HEK293 (cell line): ENCODE results near the gene TARS3.

Experiments
- ATF2 ChIP-seq: fragments of 450-650 bp; formaldehyde crosslinking; IDR thresholded peaks from 2 replicates; pipeline ENCODE4 v1.5.1; 2016; ENCODE audit warnings: missing biosample characterization, missing genetic modification characterization, low read depth
- REST ChIP-seq: fragments of 450-650 bp; formaldehyde crosslinking; IDR thresholded peaks from 2 replicates; pipeline ENCODE4 v1.5.1; 2016; ENCODE audit warnings: missing biosample characterization, missing genetic modification characterization
- SCRT2 ChIP-seq: fragments of 450-650 bp; formaldehyde crosslinking; IDR thresholded peaks from 2 replicates; pipeline ENCODE4 v1.5.1; 2016; ENCODE audit warnings: missing biosample characterization, missing genetic modification characterization
- SETDB1 ChIP-seq: IDR thresholded peaks from one replicate; pipeline ENCODE4 v1.6.1; 2017; ENCODE audit warnings: mild to moderate bottlenecking, low read length, moderate library complexity, mixed read lengths; ENCODE audit not compliant: insufficient read length
- ZNF510 ChIP-seq: fragments of 450-650 bp; formaldehyde crosslinking; IDR thresholded peaks from 2 replicates; pipeline ENCODE4 v1.5.1; 2018; ENCODE audit warnings: mild to moderate bottlenecking, missing genetic modification characterization, missing biosample characterization; ENCODE audit not compliant: insufficient replicate concordance
- ZNF521 ChIP-seq: fragments of 450-650 bp; formaldehyde crosslinking; IDR thresholded peaks from 2 replicates; pipeline ENCODE4 v1.5.1; 2017; ENCODE audit warnings: missing biosample characterization, mild to moderate bottlenecking, missing genetic modification characterization
- ZNF624 ChIP-seq: fragments of 450-650 bp; formaldehyde crosslinking; IDR thresholded peaks from 2 replicates; pipeline ENCODE4 v1.5.1; 2017; ENCODE audit warnings: missing biosample characterization, missing genetic modification characterization
- TF ChIP-seq, protein P1 (sequence below): fragments of 450-650 bp; formaldehyde crosslinking; IDR thresholded peaks from 2 replicates; pipeline ENCODE4 v1.5.1; 2016; ENCODE audit warnings: missing biosample characterization, missing genetic modification characterization
- TF ChIP-seq, protein P2 (sequence below): fragments of 450-650 bp; formaldehyde crosslinking; IDR thresholded peaks from 2 replicates; pipeline ENCODE4 v1.5.1; 2016; ENCODE audit warnings: missing biosample characterization, missing genetic modification characterization

- TF ChIP-seq SETDB1 (no peak), ATF2 (tag by site-specific recombination) (no peak), ZNF624 (tag by site-specific recombination) (no peak), SCRT2 (tag by site-specific recombination) (no peak), REST (tag by site-specific recombination) (no peak), ZNF521 (tag by site-specific recombination) (no peak), ZNF510 (no peak)
- TF ChIP-seq, protein P1, sequence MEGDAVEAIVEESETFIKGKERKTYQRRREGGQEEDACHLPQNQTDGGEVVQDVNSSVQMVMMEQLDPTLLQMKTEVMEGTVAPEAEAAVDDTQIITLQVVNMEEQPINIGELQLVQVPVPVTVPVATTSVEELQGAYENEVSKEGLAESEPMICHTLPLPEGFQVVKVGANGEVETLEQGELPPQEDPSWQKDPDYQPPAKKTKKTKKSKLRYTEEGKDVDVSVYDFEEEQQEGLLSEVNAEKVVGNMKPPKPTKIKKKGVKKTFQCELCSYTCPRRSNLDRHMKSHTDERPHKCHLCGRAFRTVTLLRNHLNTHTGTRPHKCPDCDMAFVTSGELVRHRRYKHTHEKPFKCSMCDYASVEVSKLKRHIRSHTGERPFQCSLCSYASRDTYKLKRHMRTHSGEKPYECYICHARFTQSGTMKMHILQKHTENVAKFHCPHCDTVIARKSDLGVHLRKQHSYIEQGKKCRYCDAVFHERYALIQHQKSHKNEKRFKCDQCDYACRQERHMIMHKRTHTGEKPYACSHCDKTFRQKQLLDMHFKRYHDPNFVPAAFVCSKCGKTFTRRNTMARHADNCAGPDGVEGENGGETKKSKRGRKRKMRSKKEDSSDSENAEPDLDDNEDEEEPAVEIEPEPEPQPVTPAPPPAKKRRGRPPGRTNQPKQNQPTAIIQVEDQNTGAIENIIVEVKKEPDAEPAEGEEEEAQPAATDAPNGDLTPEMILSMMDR: no peak
- TF ChIP-seq, protein P2, sequence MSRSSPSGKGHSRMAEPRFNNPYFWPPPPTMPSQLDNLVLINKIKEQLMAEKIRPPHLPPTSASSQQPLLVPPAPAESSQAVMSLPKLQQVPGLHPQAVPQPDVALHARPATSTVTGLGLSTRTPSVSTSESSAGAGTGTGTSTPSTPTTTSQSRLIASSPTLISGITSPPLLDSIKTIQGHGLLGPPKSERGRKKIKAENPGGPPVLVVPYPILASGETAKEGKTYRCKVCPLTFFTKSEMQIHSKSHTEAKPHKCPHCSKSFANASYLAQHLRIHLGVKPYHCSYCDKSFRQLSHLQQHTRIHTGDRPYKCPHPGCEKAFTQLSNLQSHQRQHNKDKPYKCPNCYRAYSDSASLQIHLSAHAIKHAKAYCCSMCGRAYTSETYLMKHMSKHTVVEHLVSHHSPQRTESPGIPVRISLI: no peak
These were observed 74.1 kb downstream of the TARS3 start for GRCh38 chr15:101650145-101650544.
